NOMO-1 (cell line): ENCODE measurements around the gene VPS37C.

Experiments
- DNase-seq, 2 experiments: peaks; one replicate each; lab custom pipeline; 2025; ENCODE audit not compliant: unreplicated experiment in 2 of 2; lab: John Stamatoyannopoulos, UW

The VPS37C gene

DNA sequence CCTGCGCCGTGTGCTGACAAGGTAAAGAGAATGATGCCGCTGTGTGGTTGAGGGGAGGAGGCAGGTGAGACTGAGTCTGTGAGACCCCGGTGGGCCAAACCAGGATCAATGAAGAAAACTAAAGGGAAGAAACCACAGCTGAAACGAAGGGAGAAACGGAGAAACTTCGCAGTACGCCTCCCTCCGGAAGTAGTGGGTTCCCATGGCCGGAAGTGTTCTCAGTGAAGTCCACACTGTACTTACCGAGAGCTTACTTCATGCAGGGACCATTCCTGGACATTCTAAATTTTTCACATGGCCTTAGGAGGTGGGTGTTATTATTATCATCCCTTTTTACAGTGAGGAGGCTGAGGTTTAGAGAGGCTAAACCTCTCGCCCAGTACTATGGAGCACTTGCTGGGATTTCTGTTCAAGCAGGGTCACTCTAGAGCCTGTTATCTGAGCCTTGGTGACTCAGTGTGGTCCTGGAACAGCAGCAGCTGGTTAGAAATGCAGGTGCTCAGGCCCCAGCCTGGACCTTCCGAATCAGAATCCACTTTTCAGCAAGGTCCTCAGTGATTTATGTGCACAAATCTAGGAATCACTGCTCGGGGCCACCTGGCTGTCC lies 41.0 kb downstream of the VPS37C start:
- DNase-seq: no peak

- DNase-seq: no peak
Measured at GRCh38 chr11:61119571-61119970, 41.7 kb downstream of the VPS37C start.

DNA sequence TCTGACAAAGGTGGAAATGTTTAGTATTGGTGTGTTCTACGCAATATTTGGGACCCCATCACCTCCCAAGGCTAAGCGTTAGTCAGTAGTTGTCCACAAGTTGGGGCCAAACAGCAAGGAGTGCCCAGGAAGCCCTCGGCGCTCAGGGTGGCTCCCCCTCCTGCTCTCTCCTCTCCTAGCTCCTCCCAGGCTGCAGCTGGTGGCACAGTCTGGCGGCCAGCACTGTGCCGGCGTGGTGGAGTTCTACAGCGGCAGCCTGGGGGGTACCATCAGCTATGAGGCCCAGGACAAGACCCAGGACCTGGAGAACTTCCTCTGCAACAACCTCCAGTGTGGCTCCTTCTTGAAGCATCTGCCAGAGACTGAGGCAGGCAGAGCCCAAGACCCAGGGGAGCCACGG lies 42.2 kb downstream of the VPS37C start:
- DNase-seq: no peak

DNA sequence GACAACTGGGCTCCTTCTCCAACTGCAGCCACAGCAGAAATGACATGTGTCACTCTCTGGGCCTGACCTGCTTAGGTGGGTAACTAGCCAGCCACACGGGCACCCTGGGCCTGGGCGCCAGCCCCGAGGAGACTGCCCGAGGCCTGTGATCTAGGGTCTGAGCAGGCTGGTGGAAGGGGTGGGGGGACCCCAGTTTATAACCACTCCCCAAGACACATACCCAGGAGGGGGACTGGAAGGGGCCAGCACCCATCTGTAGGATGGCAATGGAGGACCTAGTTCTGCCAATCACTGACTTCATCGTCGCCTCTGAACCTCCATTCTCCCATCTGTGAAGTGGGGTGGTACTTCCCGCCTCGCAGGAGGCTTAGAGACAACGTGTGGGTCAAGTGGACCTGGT lies 42.8 kb downstream of the VPS37C start:
- no peak for DNase-seq

DNA sequence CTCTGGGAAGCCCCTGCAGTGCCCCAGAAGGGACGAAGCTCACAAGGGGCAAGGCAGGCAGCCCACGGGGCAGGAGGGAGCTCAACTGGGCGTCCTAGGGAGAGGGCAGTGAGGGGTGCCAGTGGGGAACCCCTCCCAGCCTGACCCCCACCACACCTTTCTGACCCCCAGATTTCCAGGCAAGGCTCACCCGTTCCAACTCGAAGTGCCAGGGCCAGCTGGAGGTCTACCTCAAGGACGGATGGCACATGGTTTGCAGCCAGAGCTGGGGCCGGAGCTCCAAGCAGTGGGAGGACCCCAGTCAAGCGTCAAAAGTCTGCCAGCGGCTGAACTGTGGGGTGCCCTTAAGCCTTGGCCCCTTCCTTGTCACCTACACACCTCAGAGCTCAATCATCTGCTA lies 43.2 kb downstream of the VPS37C start:
- DNase-seq: no peak

DNA sequence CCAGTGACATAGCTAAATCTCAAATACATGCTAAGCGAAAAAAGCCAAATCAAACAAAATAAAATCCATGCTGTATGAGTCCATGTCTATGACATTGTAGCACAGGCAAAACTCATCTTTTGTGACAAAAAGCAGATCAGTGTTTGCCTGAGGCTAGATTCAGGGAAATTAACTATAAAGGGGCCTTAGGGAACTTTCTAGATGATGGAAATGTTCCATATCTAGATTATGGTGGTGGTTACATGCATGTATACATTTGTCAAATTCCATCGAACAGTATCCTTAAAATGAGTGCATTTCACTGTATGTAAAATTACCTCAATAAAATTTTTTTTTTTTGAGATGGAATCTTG lies 44.1 kb downstream of the VPS37C start:
- no peak for DNase-seq

GRCh38 chr11:61116426-61117167 lies 44.6 kb downstream of the VPS37C start:
- no peak for DNase-seq

DNA sequence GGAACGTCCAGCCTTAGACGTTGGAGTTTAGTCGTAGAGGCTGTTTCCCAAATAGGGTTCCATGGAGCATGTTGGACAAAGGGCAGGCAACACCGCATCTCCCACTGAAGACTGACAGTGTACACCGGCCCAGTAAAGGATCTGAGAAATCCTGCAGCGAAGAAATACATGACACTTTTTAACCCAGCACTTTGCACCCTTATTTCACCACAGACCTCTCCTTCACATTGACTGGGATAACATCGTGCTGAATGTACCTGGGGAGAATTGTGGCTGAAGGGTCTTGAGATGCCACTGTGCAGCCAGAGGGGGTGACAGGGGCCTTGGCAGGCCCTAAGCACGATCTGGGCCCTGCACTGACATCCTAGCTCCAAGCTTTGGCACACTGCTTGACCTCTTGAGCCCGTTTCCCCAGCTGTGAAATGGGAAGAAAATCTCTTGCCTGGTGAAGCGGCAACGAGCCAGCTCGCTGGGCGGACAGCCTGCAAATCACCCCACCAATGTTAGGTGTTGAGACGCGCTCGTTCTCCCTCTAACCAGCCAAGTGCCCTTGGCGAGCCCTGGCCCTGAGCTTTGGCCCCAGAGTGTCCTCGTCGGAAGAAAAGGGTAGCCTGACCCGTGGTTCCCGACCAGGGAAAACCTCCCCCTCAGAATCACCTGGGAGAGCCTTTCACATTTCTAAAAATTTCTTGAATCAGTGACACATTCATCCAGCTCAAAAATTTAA lies 45.6 kb downstream of the VPS37C start:
- no peak for DNase-seq

- DNase-seq: no peak
Measured at GRCh38 chr11:61114913-61115312, 46.3 kb downstream of the VPS37C start.

- DNase-seq: no peak
Measured at GRCh38 chr11:61113201-61113600, 48.0 kb downstream of the VPS37C start.

DNA sequence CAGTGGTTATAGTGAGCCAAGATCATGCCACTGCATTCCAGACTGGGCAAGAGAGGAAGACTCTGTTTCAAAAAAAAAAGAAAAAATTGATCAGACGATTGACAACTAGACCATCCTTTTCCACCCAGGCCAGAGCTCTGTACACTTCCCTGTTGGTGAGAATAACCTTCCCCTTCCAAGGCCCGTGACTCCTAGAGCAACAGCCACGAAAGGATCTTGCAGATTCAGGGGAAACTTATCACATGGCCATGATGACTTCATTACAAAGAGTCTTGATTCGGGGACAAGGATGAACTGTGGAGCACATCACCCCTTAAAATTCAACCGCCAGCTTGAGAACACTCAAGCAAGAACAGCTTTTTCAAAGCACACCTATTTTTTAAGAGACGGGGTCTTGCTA lies 48.7 kb downstream of the VPS37C start:
- no peak for DNase-seq

DNA sequence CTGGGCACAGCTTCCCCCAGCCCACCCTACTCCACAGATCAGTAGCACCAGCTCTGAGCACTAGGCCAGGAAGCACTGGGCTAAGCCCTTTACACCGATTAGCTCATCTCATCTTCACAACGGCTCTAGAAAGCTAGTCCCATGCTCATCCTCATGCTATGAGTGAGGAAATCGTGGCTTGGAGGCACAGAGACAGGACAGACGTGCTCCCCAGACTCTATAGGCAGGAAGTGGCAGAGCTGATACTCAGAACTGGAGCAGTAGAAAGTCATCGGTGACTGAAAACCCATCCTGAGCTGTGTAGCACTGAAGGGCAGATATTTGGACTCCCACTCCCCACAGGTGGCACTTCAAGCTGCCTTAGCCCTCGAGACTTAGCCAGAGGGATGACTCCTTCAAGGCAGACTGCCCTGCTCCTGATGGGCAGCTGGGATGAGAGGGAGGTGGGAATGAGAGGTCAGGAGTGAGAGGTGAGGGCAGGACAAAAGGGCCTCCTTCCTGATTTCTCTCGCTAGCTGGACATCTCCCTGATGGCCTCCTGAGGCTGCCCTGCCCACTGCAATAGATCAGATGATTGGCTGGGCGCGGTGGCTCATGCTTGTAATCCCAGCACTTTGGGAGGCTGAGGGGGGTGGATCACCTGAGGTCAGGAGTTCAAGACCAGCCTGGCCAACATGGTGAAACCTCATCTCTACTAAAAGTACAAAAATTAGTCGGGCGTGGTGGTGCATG lies 49.3 kb downstream of the VPS37C start:
- DNase-seq: no peak

DNA sequence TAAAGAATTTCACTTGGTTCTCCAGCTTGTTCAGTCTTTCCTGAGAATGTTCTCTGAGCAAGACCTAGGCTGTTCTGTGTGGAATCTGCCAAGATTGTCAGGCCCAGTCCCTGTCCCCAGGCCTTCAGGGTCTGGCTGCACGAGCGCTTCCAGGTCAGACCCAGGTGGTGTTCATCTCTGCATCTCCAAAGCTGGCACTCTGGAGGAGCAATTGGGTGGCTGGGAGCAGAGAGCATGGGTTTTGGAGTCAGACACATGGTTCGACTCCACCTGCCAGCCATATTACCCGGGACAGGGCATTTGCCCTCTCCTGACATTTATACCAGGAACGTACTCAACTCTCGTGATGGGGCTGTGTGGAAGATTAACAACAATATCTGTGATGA lies 50.2 kb downstream of the VPS37C start:
- no peak for DNase-seq

- no peak for DNase-seq
Measured at GRCh38 chr11:61110255-61111049, 50.8 kb downstream of the VPS37C start.

DNA sequence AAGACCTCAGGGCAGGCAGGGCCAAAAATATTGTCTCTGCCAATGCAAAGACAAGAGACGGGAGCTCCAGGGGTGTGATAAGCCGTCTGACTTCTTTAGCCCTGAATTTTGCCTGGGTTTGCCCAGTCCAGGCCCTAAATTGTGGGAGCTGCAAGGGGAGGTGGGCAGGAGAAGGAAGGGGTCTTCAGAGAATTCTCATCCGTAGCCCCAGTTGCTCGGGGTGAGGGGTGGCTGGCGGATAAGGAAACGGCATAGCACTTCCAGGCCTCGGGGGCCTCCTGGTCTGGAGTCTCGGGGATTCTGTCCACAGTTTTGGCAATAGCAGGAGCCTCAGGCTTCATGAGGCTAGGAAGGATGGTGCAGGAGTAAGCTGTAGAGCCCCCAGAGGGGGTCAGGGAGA lies 51.6 kb downstream of the VPS37C start:
- no peak for DNase-seq

- no peak for DNase-seq
Measured at GRCh38 chr11:61108847-61109585, 52.2 kb downstream of the VPS37C start.

DNA sequence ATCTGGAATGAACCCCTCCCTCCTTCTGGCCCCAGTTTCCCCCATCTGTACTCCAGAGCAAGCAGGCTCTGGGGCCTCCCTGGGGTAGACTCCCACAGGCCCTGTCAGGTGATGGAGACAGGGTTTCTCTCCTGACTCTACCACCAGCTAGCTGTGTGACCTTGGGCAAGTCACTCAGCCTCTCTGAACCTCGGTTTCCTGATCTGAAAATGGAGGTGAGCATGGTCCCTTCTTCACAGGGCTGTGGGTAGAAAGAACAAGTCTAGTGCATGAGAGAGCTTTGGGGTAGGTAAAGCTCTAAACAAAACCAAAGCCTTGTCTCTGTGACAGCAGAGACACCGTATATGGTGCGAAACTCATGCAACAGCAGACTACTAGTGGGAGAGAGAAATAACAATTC lies 53.3 kb downstream of the VPS37C start:
- DNase-seq: no peak

- DNase-seq: no peak
Measured at GRCh38 chr11:61106894-61107470, 54.2 kb downstream of the VPS37C start.

DNA sequence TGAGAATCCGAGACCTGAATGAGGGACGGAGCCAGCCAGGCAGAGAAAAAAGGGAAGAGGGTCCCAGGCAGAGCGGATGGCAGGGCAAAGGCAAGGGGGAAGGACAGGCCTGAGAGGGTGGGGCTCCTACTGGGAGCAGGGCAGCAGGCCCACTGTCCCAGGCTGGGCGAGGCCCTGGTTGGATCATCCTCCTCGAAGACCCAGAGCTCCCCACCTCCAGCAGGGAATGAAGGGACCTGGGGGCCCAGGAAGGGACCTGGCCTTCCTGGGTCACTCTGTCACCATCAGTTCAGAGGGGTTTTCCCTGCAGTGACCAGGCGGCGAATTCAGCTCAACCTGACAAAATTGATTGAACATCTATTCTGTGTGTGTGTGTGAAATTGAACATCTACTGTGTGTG lies 54.9 kb downstream of the VPS37C start:
- no peak for DNase-seq

- DNase-seq: no peak
Measured at GRCh38 chr11:61104963-61105362, 56.3 kb downstream of the VPS37C start.
